Endothelial cell of umbilical vein (primary cell): ENCODE measurements around the gene FAM81A. TPM values are rescaled to one million over a fixed set of nuclear protein-coding genes. Genes with fewer than 3 reads are reported as not detected.

Experiments used
- BruUV-seq: library from RNA; stranded (reverse); fragments of 400-500 nt; replicated peaks from 2 replicates; lab custom pipeline; 2021; lab: Mats Ljungman, UMichigan
- CTCF ChIA-PET: fragments of 300-600, 350-600 bp; sonication (Branson Sonifier 250); formaldehyde crosslinking; loops from one replicate; lab custom pipeline; 2021; ENCODE audit warnings: antibody characterized with exemption, inconsistent platforms; lab: Charles Lee
- POLR2A ChIA-PET: fragments of 300-600, 350-600 bp; sonication (Branson Sonifier 250); formaldehyde crosslinking; loops from one replicate; lab custom pipeline; 2021; ENCODE audit warnings: antibody characterized with exemption, inconsistent platforms; lab: Charles Lee
- DNase-seq: peaks from one replicate; pipeline ENCODE4 v3.0.0-alpha.2; 2011; ENCODE audit warnings: low read depth, low spot score
- FAIRE-seq: peaks from 2 replicates; lab custom pipeline; 2011; peaks lifted over from hg19 to GRCh38; lab: Jason Lieb, UNC
- H2AFZ ChIP-seq: 2 replicates; pipeline ENCODE4 v1.6.0; 2012; ENCODE audit warnings: low read depth, low read length, control low read depth, inconsistent platforms
- H3K27ac ChIP-seq: 2 replicates; pipeline ENCODE4 v1.5.1; 2011; ENCODE audit warnings: low read depth, mild to moderate bottlenecking, control low read depth, low read length, moderate library complexity; ENCODE audit not compliant: insufficient read depth
- H3K27me3 ChIP-seq, 2 experiments: 2 replicates each; pipeline versions ENCODE4 v1.6.0 to v1.6.1; 2011; ENCODE audit warnings: low read length in 2 of 2, mixed read lengths in 1 of 2; ENCODE audit not compliant: control insufficient read depth in 2 of 2, insufficient read depth in 2 of 2
- H3K36me3 ChIP-seq, 2 experiments: 2 replicates in 1 of 2; 3 replicates in 1 of 2; pipeline ENCODE4 v1.5.1; 2011; ENCODE audit warnings: low read length in 2 of 2, mild to moderate bottlenecking in 1 of 2, moderate library complexity in 1 of 2; ENCODE audit not compliant: control insufficient read depth in 2 of 2, insufficient read depth in 2 of 2; ENCODE audit errors: extremely low read depth in 1 of 2
- H3K4me1 ChIP-seq: 3 replicates; pipeline ENCODE4 v1.5.1; 2011; ENCODE audit warnings: mild to moderate bottlenecking, low read length; ENCODE audit not compliant: control insufficient read depth, insufficient read depth; ENCODE audit errors: extremely low read depth
- H3K4me2 ChIP-seq: 2 replicates; pipeline ENCODE4 v1.6.1; 2011; ENCODE audit warnings: low read length, control low read depth, mixed read lengths; ENCODE audit not compliant: insufficient read depth
- H3K4me3 ChIP-seq, 3 experiments: fragments of 200-600 bp in 1 of 3; sonication (generic), shearing (Covaris generic) in 1 of 3; replicated peaks in 1 of 3; 2 replicates each; pipeline ENCODE4 v1.5.1; 2011 to 2016; ENCODE audit warnings: control low read depth in 3 of 3, low read length in 3 of 3, mild to moderate bottlenecking in 2 of 3, inconsistent platforms in 1 of 3, low read depth in 1 of 3, moderate library complexity in 1 of 3; ENCODE audit not compliant: insufficient read depth in 1 of 3
- H3K79me2 ChIP-seq: 2 replicates; pipeline ENCODE4 v1.6.0; 2012; ENCODE audit warnings: low read length, inconsistent platforms; ENCODE audit not compliant: control insufficient read depth, insufficient read depth
- H3K9ac ChIP-seq: replicated peaks from 2 replicates; pipeline ENCODE3; 2011; ENCODE audit warnings: low read length, control low read depth; ENCODE audit not compliant: insufficient read depth; ENCODE audit errors: extremely low read depth
- H3K9me1 ChIP-seq: replicated peaks from 3 replicates; pipeline ENCODE4 v1.6.0; 2011; ENCODE audit warnings: mild to moderate bottlenecking, low read length; ENCODE audit not compliant: control insufficient read depth, insufficient read depth; ENCODE audit errors: extremely low read depth
- H3K9me3 ChIP-seq: replicated peaks from 2 replicates; pipeline ENCODE4 v1.5.1; 2012; ENCODE audit warnings: low read length, inconsistent platforms; ENCODE audit not compliant: control insufficient read depth, insufficient read depth
- H4K20me1 ChIP-seq: replicated peaks from 2 replicates; pipeline ENCODE3; 2011; ENCODE audit warnings: mild to moderate bottlenecking, low read length; ENCODE audit not compliant: control insufficient read depth, insufficient read depth; ENCODE audit errors: extremely low read depth
- EZH2 ChIP-seq: IDR thresholded peaks from 2 replicates; pipeline ENCODE4 v1.6.1; 2012; ENCODE audit warnings: borderline replicate concordance, low read depth, mild to moderate bottlenecking, moderate library complexity, low read length, inconsistent platforms; ENCODE audit not compliant: severe bottlenecking
- FOS ChIP-seq: IDR thresholded peaks from 2 replicates; pipeline ENCODE4 v1.6.1; 2011; ENCODE audit warnings: mild to moderate bottlenecking, low read length, moderate library complexity, borderline replicate concordance; ENCODE audit not compliant: insufficient read depth
- GATA2 ChIP-seq: IDR thresholded peaks from 2 replicates; pipeline ENCODE4 v1.7.0; 2011; ENCODE audit warnings: low read depth, mild to moderate bottlenecking, moderate library complexity, mixed read lengths, low read length; ENCODE audit not compliant: insufficient read length, insufficient read depth
- JUN ChIP-seq: IDR thresholded peaks from 2 replicates; pipeline ENCODE4 v1.6.1; 2011; ENCODE audit warnings: borderline replicate concordance, low read depth; ENCODE audit not compliant: insufficient read length, insufficient read depth
- MYC ChIP-seq: IDR thresholded peaks from one replicate; pipeline ENCODE4 v1.6.1; 2011; ENCODE audit warnings: mild to moderate bottlenecking, low read depth, low read length
- POLR2A ChIP-seq: IDR thresholded peaks from 2 replicates; pipeline ENCODE4 v1.6.1; 2012; ENCODE audit warnings: low read depth, mild to moderate bottlenecking, control low read depth, low read length
- POLR2AphosphoS5 ChIP-seq: IDR thresholded peaks from 2 replicates; pipeline ENCODE4 v1.6.1; 2012; ENCODE audit warnings: low read depth, mild to moderate bottlenecking, control low read depth, low read length, moderate library complexity; ENCODE audit not compliant: insufficient read depth
- dilution Hi-C: fragments of 300-500 bp; cut with MboI; formaldehyde crosslinking; loops from one replicate; pipeline ENCODE4 v1.15.0; 2019; ENCODE audit warnings: low sequenced_read_pairs; ENCODE audit not compliant: extremely low pct_ligation_motif_present
- intact Hi-C: fragments of 100-400 bp; cut with micrococcal nuclease; formaldehyde crosslinking; loops from one replicate; pipeline ENCODE4 v1.10.0; 2022
- polyA plus RNA-seq, 4 experiments: library from polyadenylated mRNA; depleted of rRNA in 3 of 4; stranded (reverse) in 3 of 4; unstranded in 1 of 4; fragments of >200 nt; gene quantifications; 2 replicates each; pipeline versions ENCODE4 v1.2.1 to v1.2.3, GENCODE V29; 2011 to 2012; ENCODE audit warnings: missing spikeins in 1 of 4
- total RNA-seq: library from RNA; stranded (reverse); gene quantifications from 2 replicates; pipeline ENCODE4 v1.2.3, GENCODE V29; 2021
- TF ChIP-seq, protein P1 (sequence below): IDR thresholded peaks from 2 replicates; pipeline ENCODE4 v1.6.1; 2011; ENCODE audit not compliant: insufficient read depth, insufficient read length
- TF ChIP-seq, protein P2 (sequence below), 2 donors: IDR thresholded peaks; 1 replicate in 1 of 2; 2 replicates in 1 of 2; pipeline ENCODE4 v1.5.1; 2011; ENCODE audit warnings: low read length in 2 of 2, mild to moderate bottlenecking in 2 of 2, moderate library complexity in 2 of 2, control low read depth in 1 of 2, inconsistent platforms in 1 of 2, low read depth in 1 of 2; ENCODE audit not compliant: insufficient read depth in 1 of 2; ENCODE audit errors: extremely low read depth in 1 of 2

Gene FAM81A
- total and polyA plus RNA-seq, 2 donors (not counting 3 experiments of a cell fraction or from before 2014, with no cell fraction given): 0.28 to 1.2 TPM

DNA sequence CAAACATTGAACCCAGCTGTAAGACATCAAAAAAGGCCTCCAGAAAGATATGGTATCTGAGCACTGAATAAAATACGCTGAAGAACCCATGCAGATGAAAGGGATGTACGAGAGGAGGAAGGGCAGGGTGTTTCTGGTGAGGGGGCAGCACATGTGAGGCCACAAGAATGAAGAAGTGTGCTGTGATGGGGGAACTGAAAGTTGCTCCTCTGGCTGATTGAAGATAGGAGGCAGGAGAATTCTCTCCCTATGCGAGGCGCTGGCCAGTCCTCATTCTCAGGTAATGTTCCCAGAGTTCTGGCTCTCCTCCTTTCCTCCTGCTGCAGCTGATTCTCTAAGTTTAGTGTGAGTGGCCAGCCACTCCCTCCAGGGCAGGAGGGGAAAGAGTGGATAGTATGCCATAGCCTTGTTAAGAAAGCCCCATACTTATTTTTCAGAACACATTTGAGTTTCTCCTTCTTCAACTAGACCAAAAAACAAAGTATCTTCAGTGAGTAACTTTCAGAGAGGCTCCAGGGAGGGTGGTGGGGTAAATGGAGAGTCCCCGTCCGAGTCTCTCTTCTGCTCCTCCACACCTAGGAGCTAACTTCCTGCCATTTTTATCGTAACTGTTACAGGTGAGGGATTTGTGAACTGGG lies 38.4 kb upstream of the FAM81A start:
- dilution Hi-C loops (no loop called here), intact Hi-C loops (no loop called here)
- CTCF ChIA-PET: no interaction called here
- Histone ChIP-seq H4K20me1 (no peaks in the 10 kb centered on the region), H3K9me1 (no peaks in the 10 kb centered on the region), H3K4me3 (no peak overlapping the region), H3K9ac (no peak overlapping the region), H3K9me3 (no peaks in the 10 kb centered on the region), H3K27me3 (peaks cover 11 to 12% of the 10 kb centered on the region in 2 experiments), H3K79me2 (no peaks in the 10 kb centered on the region), H3K4me1 (no peaks in the 10 kb centered on the region), H3K4me2 (no peak overlapping the region), H3K36me3 (no peaks in the 10 kb centered on the region), H2AFZ (no peak overlapping the region), H3K27ac (no peak overlapping the region)
- BruUV-seq: no TSS peak
- TF ChIP-seq MYC (no peak), JUN (no peak), EZH2 (no peak), FOS (no peak), GATA2 (no peak), POLR2A (no peak), POLR2AphosphoS5 (no peak)
- TF ChIP-seq, protein P1, sequence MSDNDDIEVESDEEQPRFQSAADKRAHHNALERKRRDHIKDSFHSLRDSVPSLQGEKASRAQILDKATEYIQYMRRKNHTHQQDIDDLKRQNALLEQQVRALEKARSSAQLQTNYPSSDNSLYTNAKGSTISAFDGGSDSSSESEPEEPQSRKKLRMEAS: no peak
- TF ChIP-seq, protein P2, sequence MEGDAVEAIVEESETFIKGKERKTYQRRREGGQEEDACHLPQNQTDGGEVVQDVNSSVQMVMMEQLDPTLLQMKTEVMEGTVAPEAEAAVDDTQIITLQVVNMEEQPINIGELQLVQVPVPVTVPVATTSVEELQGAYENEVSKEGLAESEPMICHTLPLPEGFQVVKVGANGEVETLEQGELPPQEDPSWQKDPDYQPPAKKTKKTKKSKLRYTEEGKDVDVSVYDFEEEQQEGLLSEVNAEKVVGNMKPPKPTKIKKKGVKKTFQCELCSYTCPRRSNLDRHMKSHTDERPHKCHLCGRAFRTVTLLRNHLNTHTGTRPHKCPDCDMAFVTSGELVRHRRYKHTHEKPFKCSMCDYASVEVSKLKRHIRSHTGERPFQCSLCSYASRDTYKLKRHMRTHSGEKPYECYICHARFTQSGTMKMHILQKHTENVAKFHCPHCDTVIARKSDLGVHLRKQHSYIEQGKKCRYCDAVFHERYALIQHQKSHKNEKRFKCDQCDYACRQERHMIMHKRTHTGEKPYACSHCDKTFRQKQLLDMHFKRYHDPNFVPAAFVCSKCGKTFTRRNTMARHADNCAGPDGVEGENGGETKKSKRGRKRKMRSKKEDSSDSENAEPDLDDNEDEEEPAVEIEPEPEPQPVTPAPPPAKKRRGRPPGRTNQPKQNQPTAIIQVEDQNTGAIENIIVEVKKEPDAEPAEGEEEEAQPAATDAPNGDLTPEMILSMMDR (IDR thresholded peaks at IDR 0.05; ENCODE audit: extremely low read depth in 1 of 2, insufficient read depth in 1 of 2, low read depth in 1 of 2, low read length in 2 of 2): no peak
- FAIRE-seq: no peak
- POLR2A ChIA-PET: no interaction called here
- DNase-seq: no peak
